GM19240 (cell line): ENCODE data around the gene LILRA6.
"Not testable (repeated sequence)": the region's sequence is repeated elsewhere in the genome, so short reads cannot be mapped to it uniquely, and the experiment has no call there.

Experiments used
- DNase-seq: peaks from one replicate; pipeline ENCODE4 v3.0.0; 2011; ENCODE audit warnings: low spot score; ENCODE audit not compliant: insufficient read length

The LILRA6 gene

DNA sequence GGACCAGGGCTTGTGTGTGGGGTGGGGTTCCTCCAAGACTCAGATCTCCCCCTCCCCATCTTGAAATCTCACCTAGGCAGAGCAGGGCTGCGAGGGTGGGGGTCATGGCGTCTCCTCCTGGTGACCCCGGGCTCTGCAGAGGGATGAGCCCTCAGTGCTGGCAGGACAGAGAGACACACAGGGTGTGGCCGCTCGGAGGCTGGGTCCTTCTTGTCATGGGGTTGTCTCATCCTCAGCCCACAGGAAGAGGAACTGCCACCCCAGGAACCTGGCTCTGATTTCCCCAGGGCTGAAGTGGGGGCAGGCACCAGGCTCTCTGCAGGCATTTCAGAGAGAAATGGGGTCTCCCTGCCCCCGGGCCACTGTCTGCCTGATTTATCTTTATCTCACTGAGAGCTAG, at the start of gene LILRA6:
Gene LILRA6, minus strand, starts transcription at position 145 of the 400 bp plus-strand sequence.
- not testable (repeated sequence) for DNase-seq

DNA sequence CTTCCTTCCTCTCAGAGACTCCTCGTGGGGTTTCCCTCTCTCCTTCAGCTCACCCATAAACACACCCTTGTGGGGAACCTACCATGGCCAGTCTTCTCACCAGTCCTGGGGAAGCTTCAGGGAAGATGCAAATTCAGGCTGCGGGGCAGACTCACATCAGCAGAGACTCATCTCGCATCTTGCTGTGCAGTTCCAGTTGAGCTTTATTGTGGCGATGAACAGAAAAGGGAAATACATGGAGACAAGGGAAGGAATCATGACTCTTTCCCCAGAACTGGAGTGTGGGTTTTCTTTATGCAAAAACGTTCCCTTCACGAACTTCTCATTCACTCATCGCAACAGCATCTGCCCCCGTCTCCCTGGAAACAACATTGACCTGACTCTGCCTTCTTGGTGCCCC, 46.6 kb upstream of the LILRA6 start:
- DNase-seq = not testable (repeated sequence)

DNA sequence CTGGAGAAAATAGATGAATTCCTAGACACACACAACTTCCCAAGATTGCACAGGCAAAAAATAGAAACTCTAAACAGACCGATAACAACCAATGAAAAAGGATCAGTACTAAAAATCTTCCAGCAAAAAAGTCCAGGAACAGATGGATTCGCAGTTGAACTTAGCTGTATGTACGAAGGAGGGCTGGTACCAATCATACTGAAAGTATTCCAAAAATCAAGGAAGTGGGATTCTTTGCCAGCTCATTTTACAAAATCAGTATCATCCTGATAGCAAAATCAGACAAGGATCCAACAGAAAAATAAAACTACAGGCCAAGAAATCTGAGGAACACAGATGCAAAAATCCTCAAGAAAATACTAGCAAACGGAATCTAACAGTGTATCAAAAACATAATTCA, 44.9 kb upstream of the LILRA6 start:
- no peak for DNase-seq

DNA sequence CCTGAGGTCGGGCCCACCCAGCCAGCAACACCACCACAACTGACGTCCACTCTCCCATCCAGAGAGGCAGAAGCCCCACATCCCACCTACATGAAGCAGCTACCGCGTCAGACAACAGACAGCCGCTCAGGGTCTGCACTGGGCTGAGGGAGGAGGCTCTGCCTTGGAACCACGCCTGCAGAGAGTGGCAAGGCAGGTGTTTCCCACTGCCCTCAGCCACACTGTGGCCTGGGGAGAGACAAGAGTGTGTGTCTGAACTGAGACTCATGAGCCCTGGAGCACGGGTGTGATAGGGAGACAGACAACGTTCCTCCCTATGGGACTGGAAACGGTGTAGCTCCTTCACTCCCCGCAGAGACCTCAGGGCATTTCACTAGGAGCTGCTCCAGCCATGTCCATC, 43.7 kb upstream of the LILRA6 start:
- not testable (repeated sequence) for DNase-seq

DNA sequence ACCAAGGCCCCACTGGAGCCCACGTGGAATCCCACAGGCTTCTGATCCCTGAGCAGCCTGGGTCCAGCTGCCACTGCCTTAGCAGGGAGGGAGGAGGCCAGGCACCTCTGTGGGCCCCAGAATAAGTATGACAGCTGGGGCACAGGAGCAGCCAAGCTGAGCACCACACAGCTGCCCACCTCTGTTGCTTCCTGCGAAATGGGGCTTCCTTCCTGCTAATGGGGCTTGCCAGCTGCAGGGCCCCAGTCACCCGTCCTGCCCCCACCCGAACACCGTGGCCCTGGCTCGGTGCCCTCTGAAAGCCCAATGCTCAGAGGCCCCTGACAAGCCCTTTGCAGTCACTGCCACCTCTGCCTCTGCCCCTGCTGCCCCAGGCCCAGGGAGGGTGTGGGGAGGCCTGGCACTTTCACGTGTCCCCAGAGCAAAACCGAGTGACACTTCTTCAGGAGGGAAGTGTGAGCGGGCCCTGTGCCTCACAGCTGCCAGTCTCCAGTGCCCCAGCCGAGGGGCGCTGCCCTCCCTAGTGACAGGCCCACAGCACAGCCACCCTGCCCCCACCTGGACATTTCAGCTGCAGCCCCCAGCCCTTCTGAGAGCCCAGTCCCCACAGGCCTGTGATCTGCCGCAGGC, 43.0 kb upstream of the LILRA6 start:
- not testable (repeated sequence) for DNase-seq

DNA sequence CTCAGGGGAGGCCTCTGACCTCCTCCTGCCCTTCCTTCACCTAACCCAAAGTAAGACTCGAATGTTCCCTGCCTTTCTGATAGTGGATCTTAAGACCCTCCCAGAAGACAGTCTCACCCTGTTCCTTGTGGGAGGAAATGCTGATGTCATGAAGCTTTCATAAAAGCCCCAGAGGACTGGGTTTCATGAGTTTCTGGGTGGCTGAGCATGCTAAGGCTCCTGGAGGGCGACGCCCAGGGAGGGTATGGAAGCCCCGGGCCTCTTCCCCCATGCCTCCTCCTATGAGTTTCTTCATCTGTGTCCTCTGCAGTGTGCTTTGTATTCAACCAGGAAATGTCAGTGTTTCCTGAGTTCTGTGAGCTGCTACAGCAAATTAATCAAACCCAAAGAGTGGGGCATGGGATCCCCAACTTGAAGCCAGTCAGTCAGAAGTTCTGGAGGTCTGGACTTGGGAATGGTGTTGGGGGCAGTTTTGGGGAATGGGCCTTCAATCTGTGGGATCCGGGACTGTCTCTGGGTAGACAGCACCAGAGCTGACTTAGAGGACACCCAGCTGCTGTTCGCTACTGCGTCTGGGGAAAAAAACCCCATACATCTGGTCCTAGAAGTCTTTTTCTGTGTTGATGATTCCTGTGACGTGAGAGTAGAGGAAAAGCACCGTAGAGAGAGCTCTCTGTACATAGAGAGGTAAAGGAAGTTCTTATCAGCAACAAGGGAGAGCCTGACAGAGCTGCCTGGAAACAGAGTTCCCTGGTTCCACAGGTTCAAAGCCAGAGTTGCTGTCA, 40.3 kb upstream of the LILRA6 start:
- DNase-seq = no peak

DNA sequence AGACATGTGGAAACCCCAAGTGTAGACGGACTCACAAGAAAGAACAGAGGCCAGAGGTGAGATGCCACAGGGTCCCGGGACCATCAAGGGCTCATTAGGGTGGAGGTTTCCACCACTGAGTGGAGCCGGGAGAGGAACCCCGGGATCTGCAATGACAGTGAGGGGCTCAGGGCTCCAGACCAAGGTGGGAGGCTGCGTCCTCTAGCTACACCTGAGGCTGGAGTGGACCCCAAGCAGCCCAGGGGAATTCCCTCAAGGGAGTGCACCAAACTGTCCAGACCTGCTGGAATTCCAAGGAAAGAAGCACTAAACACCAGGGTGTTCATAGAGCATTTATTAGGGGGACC, 39.1 kb upstream of the LILRA6 start:
- DNase-seq = not testable (repeated sequence)

DNA sequence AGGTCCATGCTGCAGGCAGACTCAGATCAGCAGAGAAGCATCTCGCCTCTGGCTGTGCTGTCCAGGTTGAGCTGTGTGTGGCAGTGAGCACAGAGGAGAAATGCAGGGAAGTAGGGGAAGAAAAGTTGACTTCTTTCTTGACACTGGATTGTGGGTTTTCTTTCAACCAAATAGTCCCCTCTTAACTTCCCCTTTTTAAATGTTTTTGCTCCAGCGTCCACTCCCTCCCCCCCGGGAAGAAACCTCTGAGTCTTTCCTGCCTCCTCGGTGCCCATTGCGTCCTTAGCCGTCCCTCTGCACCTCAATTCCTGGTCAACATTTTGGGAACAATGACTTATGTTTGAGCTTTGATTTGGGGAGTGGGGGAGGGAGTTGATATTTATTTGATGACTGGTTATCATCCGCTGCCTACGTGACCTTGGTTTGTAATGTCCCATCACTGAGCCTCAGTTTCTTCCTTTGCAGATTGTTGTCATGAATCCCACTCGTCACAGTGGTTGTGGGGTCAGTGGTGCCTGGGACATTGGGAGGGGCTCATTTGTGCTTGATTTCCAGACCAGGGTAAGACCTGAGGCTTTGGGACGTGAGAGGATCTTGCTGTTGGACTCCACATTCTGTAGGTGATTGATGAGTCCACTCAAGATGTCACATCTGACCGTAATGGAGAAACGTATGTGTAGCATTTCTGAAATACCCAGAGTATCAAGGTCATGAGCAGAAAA, 38.6 kb upstream of the LILRA6 start, which contains the start of gene LILRB2:
Gene LILRB2, minus strand, starts transcription at position 104 of the 722 bp plus-strand sequence. CDS start 614 bp downstream, outside the sequence.
- no peak for DNase-seq

DNA sequence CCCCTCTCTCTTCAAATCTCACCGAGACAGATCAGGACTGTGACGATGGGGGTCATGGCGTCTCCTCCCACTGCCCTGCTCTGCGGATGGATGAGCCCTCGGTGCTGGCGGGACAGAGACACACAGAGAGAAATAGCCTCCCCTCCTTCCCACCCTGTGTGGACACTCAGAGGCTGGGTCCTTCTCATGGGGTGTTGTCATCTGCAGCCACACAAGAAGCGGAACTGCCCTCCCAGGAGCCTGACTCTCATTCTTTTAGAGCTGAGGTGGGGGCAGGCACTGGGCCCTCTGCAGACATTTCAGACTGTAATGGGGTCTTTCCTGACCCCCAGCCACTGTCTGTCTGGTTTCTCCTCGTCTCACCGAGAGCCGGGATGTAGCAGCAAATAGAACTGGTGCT, 37.9 kb upstream of the LILRA6 start:
- not testable (repeated sequence) for DNase-seq

DNA sequence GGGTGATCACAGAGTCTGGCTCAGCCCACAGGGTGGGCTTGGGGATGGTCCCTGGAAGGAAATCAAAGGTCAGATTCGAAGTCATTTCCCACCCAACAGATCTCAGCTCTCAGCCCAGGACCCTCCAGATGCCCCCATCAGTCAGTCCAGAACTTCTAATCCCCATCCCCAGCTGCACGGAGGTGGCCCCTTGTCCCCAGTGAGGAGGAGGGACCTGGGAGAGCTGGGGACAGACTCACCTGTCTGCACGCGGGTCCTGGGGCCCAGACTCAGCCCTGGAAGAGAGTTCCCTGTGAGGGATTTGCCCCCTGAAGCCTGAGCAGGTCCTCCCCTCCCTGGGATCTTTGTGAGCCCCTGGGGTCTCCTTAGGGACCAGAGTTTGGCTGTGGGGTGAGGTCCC, 37.4 kb upstream of the LILRA6 start:
- DNase-seq = not testable (repeated sequence)

DNA sequence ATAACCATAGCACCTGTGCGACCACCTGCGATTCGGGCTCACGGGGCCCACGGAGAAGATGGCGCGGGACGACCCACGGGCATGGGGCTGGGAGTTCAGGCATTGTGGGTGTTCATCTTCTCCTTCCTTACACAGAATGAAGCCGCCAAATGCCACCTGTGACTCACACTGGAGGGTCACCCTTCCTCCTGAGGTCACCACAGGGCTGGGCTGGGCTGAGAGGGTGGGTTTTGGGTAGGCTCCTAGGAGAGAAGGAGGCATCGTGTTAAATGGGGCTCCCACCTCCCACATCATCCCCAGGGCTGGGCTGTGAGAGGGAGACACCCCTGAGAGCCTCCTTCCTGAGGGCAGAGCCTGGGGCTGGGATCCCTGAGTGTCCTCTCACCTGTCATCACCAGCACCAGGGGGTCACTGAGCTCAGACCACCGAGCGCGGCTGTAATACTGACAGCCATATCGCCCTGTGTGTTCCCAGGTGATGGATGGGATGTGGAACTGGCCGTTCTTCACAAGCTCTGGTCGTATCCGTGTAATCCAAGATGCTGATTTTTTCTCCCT, 36.9 kb upstream of the LILRA6 start:
- no peak for DNase-seq

DNA sequence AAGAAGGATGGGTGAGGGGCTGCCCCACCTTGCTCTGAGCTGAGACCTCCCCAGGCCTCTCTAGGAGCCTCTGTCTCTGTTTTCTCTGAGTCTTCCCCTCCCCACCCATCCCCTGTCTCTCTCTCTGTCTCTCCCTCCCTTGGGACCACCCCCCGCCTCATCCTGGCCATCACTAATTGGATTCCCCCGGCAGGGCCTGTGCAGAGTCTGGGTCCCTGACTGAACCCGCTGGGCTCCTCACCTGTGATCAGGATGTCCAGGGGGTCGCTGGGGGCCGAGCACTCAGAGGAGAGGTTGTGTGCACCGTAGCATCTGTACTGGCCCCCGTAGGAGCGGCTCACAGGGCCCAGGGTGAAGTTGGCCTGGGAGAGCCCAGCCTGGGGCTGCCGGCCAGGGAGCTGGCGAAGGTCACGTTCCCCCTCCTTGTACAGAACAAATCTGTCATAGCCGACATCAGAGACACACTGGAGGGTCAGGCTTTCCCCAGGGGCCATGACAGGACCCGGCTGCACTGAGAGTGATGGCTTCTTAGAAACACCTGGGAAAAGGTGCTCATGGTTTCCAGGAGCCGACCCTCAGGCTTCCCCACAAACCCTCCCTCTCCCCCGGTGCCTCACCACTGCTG, 36.1 kb upstream of the LILRA6 start:
- DNase-seq = not testable (repeated sequence)

DNA sequence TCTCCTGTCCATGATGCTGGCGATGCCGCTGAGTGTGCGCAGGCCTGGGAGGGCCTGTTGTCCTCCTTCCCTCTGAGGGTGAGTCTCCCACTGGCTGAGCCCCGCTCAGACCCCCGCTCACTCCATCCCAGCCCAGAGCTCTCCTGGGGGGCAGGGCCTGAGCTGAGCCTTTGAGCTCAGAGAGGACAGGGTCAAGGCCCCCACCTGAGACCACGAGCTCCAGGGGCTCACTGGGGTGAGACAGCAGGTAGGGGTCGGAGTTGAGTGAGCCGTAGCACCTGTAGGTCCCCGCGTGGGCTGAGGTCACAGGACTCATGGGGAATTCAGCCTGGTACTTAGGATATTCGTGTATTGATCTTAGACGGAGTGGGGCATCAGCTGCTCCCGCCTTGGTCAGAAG, 35.5 kb upstream of the LILRA6 start:
- DNase-seq = not testable (repeated sequence)

DNA sequence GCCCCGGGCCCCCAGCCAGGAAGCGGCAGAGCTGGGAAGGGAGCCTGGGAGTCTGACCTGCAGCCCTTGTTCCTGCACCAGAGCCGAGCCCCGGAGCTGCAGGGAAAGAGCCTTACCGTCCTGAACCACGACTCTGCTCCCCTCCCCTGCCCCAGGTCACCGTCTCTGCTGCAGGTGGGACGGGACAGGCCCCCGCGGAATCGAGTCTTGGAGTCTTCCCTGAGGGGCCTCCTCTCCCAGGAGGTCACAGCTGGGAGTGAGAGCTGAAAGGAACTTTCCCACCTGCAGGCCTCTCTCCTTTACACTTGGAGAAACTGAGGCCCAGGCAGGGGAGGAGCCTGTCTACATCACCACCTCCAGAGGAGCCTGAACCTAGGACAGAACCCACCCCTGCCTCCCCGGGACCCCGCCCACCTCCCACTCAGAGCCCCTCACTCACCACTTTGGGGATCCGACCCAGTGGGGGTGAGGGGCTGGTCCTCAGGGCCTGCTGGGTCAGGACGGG, 34.6 kb upstream of the LILRA6 start:
- not testable (repeated sequence) for DNase-seq

DNA sequence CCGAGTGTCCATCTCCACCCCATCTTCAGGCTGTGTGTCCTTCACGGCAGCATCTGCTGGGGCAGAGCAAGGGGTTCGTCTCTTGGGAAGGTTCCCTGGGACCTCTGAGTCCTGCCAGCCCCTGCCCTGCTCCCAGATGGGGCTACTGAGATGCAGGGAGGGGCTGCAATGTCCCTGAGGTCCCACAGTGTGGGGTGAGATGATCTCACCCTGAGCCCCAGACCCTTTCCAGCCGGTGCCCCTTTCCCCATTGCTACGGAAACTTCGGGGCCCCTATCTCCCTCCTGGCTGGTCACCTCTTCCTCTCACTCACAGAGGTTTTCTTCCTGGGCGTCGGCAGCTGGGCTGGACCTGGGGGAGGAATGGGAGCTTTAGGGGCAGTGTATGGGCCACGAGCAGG, 33.4 kb upstream of the LILRA6 start:
- no peak for DNase-seq

DNA sequence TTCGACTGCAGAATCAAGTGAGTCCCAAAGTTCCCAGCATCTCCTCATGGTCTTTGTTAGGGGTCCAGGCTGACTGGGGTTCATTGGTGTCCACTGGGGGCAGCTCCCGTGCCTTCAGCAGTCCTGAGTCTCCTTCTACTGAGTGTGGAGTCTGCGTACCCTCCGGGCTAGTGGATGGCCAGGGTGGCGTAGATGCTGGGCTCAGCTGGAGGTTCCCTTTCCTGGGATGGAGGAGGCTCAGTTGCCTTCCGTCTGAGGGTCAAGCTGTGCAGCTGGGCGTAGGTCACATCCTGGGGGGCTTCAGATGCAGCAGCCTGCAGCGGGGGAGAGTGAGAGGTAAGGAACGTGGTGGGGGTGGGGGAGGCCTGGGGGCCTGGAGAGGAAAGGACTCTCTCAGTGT, 31.9 kb upstream of the LILRA6 start:
- DNase-seq = not testable (repeated sequence)

DNA sequence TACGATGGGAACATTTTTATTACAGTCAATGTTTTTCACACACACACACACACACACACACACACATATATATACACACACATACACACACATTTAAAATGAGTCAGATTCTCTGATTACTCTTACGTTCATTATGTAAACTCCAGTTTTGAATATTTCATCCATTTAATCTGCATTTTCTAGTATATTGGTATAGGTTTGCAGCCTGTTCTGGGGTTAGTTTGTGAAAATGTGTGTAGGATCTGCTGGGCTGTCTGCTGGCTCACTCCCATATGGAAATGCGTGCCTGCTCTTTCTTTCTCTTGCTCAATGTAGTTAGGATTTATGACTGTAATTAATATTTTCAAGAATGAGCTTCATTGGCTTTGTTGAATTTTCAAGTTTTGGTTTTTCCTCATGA, 31.2 kb upstream of the LILRA6 start:
- DNase-seq = no peak

DNA sequence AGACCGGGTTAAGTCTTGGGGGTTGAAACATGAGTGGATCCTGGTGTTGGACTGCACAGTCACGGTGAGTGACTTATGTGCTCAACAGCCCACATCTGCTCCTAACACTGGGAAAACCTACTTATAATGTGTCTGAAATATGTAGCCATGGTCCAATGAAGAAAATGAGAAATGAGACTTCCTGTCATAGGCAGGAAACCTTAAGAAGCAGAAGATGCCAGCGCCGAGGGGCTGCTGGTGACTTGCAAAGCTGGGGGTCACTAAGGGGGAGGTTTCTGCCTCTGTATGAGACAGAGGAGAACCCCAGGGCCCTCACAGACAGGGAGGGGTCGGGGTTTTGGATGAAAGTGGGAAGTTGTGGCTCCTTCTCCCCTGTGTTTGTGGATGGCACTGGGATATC, 29.6 kb upstream of the LILRA6 start:
- not testable (repeated sequence) for DNase-seq

DNA sequence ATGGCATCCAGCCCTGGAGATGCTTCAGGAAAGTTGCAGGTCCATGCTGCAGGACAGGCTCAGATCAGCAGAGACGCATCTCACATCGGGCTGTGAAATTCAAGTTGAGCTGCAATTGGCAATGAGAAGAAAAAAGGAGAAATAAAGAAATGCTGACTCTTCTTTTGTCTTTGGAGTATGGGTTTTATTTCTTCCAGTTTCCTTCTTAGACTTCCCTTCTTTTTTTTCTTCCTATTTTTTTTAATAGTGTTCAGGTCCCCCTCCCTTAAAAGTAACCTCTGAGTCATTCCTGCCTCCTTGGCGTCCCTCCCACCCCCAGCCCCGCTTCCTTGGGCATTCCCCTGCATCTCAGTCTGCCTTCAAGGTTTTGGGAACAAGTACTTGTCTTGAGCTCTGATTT, 29.0 kb upstream of the LILRA6 start:
- DNase-seq = not testable (repeated sequence)

DNA sequence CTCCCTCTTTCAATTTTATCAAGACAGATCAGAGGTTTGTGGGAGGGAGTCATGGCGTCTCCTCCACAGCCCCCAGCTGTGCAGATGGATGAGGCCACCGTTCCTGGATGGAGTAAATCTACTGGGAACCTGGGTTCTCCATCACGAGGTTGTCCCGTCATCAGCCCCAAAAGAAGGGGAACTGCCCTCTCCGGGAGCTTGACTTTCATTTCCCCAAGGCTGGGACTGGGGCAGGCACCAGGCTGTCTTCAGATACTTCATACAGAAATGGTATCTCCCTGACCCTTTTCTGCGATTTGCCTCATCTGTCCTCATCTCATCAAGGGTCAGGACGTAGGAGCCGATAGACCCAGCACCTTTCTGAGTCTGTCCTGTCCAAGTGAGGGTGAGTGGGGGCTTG, 28.5 kb upstream of the LILRA6 start:
- DNase-seq = no peak

DNA sequence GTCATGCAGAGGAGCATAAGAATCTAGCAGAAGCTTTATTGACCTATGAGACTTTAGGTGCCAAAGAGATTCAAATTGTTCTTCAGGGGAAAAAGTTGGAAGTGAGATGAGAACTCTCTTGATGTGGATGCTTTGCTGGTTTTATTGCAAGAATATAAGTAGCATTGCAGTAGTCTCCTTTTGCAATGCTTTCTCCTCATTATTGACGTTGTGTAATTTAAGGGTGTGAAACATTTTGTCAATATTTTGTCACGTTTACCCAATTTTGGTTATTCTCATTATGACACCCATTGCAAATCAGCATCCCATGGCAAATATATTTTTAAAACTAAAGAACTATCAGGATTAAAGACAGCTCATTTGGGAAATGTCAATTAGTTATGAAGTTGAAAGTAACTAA, 26.3 kb upstream of the LILRA6 start:
- DNase-seq = no peak
